ENCODE measurements around the gene KRT5.

KRT5 gene

DNA sequence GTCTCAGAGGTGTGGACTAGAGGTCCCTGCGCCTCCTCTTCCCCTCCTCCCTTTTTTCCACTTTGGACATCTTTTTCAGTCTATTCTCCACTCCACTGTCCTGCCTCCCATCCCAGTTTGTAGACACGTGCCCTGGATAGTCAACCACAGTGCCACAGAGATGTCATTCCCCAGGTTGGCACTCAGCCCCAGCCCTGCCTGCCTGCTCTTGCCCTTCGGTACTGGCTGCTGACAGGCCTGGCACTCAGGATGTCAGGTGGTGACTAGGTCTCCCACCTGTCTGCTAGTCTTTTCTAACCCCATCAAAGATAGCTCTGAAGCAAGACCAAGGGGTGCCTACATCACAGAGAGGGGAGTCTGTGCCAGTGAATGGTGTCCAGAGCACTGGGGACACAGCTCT, 16.9 kb upstream of the KRT5 start:
- no peak for DNase-seq (ENCODE audit: low read depth in 3 of 3)

DNA sequence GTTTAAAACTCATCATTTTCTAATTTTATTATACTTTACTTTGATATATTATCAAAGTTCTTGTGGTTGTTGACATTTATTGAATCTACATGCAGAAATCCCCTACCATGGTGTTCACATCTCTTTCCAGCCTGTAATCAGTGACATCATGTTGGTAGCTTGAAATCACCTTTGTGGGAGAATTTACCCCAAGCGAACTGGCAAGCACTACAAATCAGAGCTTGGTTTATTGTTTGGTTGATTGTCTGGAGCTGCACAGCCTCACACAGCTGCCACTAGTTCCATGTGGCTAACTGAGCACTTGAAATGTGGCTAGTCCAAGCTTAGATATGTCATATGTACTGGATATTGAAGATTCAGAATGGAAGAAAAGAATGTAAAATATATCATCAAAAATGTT, 15.4 kb upstream of the KRT5 start:
- no peak for DNase-seq (ENCODE audit: low read depth in 3 of 3)

DNA sequence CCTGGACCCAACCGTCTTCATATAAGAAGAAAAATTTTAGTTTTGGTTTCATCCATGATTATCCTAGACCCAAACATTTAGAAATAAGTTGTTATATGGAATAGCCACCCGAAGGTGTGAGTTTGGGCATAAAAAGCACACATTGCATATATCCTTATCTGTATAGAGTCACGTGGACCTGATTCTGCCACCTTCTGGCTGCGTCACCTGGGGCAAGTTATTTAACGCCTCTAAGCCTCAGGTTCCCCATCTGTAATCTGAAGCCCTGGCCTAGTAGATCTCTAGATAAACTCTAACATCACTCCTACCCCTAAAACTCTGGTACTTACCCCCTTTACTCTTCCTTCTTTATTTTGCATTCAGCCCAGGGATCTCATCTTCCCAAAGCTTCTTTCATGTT, 14.3 kb upstream of the KRT5 start:
- no peak for DNase-seq (ENCODE audit: low read depth in 3 of 3)

DNA sequence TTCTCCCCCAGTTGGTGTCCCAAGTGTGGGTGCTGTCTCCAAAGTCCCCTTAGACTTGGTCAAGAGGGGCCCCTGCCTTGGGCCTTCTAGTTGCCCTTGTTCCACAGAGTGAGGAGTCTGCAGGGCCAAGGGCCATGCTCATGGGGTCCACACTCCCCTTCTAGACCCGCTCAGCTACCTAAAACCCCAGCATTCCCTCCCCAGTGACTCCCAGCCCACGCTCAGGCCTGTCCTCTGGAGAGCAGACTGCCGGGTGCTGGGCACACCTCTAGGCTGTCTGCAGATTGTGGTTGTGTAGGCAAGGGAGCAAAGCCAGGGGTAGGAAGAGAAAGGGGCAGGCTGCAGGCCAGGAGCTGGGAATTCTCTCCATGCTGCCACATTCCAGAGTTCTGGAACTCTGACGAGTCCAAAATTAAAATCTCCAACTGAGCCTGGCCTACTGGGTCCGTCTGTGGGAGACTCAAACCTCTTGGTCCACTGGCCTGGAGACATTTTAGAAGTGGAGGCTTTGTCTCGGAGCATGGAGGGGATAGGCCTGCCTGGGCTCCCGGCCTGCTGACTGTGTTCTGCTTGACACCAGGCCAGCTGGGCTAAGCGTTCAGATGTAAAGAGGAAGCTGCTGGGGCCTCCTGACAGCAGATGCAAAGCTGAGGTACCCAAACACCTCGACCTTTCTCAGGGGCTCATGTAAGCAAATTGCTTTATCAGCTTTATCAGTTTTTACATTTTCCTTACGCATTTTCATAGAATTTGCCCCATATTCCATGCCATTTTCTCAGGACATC, 13.7 kb upstream of the KRT5 start:
- no peak for DNase-seq (ENCODE audit: low read depth in 3 of 3)

DNA sequence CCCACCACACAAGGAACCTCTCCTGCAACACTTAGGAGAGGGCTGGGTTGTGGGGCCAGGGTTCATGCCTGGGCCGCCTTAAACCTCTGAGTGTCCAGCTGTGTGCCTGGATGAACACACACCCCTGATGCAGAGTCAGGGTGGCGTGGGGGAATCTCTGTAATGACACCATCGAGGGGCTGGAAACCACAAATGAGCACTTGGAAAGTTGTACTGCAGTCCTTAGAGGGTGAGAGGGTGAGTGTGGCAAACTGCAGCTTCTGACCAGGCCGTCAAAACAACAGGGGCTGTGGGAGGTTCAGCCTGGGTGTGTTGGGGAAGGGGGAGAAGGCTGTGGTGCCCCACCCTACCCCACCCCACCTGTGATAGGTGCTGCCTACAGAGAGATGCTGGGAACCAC, 12.4 kb upstream of the KRT5 start:
- DNase-seq (ENCODE audit: low read depth in 3 of 3), result no peak

DNA sequence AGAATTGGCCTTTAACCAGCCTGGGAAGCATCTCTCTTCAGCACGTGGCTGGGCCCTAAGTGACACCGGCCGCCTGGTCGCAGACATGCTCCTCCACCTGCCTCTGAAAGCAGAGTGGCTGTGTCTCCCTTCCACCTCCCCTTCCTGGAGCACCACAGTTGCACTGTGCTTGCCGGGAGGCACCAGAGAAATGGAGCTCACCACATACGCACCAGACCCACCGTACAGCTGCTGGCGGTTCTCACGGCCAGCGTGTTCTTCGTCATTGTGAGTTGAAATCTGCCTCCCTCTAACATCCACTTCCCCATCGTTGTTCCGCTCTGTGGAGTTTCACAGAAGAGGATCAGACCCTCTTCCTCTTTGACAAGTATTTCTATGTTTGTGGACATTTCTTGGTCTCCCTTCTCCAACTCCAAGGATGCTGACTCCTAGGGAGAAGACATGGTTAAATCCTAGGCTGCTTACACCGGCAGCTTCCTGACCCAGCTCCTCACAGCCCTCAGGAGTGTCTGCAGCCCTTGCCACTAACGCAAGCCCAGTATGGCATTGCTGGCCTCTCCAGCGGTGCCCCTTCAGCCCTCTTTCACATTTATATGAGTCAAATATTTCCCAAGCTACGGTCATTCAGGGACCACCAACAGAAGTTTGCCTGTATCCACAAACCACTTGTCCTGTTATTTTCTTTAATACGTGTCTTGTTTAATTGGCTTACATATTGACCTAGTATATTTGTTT, 11.5 kb upstream of the KRT5 start:
- DNase-seq (ENCODE audit: low read depth in 3 of 3), result no peak

DNA sequence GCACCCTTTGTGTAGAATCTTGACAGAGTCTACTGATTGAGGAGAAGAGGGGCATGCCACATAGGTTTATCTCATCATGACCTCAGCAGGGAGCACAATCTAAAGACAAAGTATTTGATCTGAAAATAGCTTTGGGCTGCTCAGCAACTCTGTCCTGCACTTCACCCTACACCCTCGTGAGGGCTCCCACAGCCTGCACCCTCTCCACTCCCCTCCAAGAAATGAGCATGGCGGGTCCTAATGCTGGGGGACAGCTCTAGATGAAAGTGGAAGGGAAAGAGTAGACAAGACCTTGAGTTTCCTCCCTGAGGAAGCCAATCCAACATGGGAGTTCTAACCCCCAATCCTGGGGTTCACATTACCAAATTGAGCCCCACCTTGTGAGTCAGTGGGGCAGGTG, 10.7 kb upstream of the KRT5 start:
- DNase-seq (ENCODE audit: low read depth in 3 of 3), result no peak

DNA sequence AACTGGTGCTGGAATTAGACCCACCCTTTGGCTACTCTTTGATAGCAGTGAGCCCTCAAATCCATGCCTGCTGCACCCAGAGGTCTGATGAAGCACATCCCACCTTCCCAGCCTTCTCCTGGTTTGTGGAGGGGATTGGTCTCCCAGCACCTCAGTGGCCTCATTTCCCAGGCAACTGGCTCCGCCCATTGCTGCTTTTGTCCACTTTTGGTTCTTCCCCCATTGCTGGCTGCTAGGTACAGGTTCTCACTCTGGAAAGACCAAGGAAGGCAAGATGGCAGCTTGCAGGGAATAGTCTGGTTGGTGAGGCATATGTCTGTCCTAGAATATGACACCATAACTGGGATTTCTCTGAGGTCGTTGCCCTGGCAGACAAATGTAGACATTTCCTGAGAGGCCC, 10.2 kb upstream of the KRT5 start:
- no peak for DNase-seq (ENCODE audit: low read depth in 3 of 3)

DNA sequence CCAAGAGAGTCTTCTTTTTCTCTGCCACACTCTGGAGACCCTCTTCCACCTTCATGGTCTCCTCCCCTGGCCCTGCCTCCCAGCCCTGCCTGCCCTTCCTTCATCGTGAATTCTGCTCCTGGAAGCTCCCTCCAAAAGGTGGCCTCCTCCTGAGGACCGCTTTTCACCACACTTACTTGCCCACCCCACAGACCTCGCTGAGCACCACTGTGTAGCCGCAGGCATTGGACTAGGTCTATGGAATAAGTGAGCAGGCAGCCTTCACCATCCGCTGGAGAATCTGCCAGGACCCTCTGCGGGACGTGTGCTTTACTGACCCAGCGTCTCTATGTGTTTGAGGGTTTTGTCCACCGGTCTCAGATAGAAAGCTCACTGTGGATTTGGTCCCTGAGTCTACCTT, 9.7 kb upstream of the KRT5 start:
- no peak for DNase-seq (ENCODE audit: low read depth in 3 of 3)

DNA sequence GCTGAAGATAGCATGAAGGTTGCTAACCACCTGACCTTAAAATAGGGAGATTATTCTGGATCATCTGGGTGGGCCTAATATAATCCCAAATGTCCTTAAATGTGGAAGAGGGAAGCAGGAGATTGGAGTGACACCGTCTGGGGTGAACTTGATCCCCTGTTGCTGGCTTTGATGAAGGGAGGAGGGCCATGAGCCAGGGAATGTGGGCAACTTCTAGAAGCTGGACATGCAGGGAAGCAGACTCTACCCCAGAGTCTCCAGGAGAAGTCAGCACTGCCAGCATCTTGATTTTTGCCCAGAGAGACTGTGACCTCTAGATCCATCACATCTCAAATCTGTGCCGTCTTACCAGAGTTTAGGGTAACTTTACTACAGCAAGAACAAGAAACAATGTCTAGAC, 9.2 kb upstream of the KRT5 start:
- DNase-seq (ENCODE audit: low read depth in 3 of 3), result no peak

DNA sequence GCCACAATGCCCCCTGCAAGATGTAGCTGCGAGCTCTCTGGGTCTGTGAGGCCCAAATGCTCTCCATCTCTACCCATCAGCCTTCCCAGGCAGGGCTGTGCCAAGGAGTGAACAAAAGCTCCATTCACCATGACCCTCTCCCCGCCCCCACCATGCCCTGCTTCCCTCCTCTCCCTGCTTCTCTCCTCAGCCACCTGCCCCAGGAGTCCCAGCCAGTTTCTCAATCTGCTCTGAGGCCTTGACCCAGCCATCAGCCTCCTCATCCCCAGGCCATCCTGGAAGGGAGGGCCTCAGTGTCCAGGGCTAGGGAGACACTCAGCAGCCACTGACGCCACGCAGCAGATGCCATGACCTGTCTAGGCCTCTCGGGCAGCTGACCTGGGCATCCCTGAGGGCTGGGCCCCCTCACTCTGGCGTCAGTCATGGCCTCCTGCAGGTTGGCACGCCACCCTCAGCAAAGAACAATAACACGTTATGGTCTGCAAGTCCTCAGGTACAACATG, 8.5 kb upstream of the KRT5 start:
- DNase-seq (ENCODE audit: low read depth in 3 of 3), result no peak

DNA sequence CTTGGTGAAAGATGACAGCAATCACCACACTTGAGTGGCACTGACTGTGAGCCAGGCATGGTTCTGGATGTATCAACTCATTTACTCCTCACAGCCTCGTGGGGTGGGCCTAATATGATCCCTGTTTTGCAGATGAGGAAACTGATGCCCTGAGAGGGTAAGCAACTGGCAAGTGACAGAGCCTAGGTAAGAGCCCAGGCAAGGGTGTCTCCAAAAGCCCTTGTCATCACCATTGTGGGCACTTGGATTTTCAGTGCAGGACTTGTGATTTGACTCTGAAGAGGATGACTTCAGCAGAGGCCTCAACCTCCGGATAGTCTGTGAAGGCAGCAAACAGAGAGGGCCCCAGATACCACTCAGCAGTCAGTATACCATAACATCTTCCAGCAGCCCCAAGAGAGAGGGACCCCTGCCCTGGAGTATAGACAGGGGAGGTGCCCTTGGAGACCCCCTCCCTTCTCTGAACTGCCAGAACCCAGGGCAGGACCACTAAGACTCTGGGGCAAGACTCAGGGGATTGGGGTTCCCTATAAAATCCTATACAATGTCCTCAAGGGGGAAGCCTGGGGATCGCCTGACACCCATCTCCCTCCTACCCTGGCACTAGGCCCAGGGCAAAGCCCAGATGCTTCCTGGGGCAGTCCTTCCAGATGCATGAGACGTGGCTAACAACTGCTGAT, 7.1 kb upstream of the KRT5 start:
- DNase-seq (ENCODE audit: low read depth in 3 of 3), result no peak

DNA sequence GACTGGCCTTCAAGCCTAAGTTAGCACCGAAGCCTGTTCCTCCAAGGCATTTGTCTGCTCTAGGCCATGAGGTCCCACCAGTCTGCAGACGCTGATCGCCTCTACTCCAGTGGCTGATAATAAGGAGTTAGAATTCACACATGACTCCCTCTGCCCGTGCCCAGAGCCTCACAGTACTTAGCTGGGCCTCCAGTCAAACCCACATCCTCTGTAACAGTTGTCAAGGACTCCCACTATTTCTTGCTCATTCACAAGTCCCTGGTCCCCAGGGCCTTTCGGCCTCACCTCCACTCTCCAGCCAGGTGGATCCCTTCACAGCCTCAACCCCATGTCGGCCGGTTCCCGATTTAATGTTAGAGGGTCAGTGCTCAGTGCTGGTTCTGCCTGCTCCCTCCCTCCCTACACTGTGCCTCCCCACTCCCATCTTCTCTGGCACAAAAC, 6.3 kb upstream of the KRT5 start:
- no peak for DNase-seq (ENCODE audit: low read depth in 3 of 3)

DNA sequence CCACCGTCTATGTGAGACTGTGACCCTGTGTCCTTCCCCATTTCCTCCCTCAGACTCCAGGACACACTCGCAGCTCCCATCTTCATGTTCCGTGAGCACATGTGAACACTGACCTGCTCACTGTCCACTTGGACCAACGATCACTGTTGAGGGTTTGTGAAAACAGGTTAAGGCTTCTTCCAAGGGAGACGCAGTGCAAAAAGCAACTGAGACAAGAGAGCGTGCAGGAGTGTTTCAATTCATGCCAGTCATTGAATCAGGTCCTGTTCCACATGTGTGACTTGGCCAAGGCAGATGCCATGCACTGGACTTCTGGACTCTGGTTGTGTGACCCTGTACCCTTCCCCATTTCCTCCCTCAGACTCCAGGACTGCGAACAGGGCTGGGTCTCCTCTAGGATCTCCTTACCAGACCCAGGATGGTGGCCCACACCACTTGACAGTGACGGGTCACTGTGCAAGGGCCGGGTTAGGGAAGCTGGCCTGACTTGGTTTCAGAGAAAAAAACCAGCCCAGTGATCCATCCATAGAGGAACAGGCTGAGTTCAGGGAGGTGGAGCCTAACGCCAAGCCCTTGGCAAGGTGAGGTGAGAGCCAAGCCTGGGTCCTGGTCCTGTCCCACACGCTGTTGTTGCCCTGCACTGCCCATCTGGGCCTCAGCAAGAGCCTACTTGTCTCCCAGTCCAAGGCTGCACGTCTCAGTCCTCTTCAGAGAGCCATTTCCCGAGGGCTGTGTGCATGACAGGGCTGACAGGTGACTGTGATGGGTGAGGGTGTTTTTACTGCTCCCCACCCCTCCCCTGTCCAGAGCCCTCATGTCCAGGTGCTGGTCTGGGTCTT, 5.7 kb upstream of the KRT5 start:
- DNase-seq (ENCODE audit: low read depth in 3 of 3), result no peak

DNA sequence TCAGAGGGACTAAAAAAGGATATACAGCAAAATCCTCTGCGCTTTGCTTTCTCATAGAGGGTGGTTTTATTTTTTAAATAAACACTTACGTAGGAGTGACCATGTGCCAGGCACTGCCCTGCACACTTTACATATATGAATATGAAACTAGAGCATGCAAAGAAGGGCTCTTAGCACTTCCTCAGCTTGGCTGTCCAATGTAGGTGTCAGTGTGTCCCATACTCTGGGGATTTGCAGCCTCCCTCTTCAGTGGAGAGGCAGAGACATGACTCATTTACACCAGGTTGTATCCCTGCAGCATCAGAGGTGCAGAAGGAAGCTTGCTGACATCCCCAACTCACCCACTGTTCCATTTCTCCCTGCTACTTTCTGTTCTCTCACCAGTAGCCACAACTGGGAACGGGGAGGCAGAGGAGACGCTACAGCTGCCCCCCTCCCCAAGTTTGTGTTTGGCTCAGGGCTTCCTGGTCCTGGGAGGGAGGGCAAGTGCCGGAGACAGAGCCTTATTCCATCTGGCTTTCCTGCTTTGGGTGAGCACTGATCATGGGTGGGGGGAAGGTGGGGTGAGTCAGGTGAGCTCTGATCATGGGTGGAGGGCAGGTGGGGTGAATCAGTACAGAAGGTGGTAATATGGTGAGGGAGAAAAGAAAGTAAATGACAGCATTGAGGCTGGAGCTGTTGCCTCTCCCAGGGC, 4.9 kb upstream of the KRT5 start:
- DNase-seq (ENCODE audit: low read depth in 3 of 3), result no peak

DNA sequence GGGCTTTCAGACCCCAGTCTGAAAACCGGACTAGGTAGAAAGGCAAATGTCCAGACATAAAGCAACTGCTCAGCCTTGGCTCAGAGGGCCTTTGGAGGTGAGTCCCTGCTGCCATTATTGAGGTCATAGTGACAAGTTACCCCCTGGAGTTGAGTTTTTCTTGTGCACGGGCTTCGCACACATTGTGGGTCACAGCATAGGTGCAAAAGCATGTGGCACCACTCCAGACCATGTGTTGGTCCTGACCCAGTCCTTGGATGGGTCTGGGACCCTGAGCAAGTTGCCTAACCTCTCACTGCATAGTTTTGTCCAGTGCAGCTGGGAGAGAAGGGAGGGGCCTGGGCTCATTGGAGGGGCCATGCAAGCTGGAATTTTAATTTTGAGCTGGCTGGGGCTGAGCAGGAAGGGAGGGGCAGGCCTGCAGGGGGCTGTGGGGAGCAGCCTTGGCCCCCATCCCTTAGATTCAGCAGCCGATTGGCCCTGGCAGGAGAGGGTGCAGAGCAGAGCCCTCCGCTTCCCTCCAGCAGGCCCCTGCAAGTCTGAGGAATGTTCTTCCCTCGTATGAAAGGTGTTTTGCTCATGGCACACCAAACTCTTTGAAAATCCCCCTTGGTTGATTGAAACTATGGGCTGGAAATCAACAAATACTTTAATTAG, 4.2 kb upstream of the KRT5 start:
- DNase-seq (ENCODE audit: low read depth in 3 of 3), result no peak

DNA sequence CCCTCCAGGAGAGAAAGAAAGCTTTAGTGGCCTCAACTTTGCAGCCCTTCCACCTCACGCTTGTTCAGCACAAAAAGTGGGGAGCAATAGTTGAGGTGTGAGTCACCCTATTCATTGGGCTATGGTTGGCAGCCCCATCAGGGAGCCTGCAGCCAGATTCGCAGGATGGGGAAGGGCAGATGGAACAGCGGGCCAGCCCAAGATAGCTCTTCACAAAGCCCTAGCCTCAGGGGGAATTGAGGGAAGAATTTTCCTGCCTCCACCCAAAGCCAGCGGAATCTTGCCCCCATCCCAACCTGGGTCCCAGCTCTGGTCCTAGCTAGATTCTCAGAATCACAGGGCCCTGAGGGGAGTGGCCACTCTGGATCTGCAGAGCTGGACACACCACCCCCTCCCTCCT, 3.6 kb upstream of the KRT5 start:
- DNase-seq (ENCODE audit: low read depth in 3 of 3), result no peak

DNA sequence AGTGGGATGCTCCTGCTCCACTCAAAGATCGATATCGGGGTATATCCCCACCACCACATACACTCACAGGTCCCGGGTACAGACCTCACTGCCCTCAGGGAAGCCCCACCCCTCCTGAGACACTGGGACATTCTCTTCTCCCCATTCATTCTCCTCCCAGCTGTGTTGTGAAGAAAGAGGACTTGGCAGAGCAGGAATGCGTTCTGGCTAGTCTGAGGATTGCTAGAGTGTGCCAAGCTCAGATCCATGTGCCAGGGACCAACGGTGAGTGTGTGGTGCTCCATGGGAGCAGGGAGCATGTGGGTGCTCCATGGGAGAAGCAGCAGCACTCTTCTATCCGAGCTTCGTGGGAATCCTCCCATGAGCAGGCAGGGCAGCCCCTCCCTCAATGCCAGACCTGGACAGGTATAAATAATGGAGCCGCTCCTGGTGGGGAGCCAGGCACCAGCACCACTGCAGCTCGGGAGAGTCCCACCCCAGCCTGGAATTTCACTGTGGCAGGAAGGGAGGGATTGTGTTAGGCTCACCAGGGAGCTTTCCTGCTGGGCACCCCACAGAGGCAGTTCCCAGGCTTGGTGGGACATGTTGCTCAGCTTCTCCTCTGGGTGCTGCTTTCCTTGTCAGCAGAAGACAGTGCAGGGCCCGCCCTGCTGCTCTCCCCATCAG, 2.3 kb upstream of the KRT5 start:
- DNase-seq (ENCODE audit: low read depth in 3 of 3), result no peak

DNA sequence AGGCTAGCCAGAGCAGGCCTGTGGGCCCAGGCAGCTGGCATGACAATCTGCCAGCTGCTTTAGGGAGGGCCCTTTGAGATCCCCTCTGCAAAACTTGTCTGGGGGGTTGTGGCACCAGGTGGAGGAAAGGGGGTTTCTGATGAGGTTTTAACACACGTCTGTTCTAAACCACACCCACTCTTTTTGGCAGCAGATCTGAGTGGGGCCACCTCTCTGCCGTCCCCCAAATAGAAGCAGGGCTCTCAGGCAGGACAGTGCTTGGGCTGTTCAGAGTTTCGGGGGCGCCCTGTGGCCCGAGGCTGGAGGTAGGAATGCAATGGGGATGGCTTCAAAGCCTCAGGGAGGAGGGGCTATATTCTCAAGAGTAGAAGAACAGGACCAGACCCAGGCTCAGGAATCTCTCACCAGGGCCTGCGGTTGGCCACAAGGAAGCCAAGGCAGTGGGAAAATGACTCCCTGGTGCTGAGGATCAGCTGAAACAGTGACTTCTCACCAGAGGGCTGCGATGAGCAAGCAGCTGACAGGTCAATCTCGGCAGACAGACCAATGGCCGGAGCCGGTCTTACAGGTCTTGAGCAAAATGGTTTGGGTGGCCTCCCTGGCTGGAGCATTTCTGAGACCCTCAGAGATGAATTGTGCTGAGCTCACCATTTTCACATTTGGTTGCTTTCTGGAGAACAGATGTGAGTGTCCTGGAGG, 1.5 kb upstream of the KRT5 start:
- no peak for DNase-seq (ENCODE audit: low read depth in 3 of 3)

DNA sequence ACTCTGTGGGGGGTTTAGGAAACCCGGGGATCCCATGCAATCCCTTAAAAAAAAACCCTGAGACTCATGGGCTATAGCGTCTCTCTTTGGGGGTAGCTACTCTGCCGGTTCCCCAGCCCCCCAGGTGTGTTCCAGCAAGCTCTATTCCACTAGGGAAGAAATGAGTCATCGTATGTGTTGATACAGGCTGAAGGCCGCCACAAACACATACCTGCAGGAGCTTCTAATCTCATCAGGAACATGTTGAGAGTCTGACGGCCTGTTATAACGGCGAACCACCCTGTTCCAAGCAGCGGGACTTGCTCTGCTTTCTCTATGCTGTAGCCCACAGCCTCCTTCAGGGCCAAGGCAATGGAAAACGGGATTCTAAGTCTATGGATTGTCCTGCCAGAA, 977 bp upstream of the KRT5 start:
- no peak for DNase-seq (ENCODE audit: low read depth in 3 of 3)

Data from stimulated activated CD4-positive, alpha-beta T cell treated with anti-CD3 and anti-CD28 coated beads, TNF-alpha, amount 100 ng/mL, for 48 hours (primary cell).